ENCODE data around the gene UPK1A.
"Not testable (repeated sequence)": the region's sequence is repeated elsewhere in the genome, so short reads cannot be mapped to it uniquely, and the experiment has no call there.

UPK1A gene

GRCh38 chr19:35716801-35717664 is 50.7 kb downstream of the UPK1A start:
- peak overlapping the region; percentile 62 for H3K4me3 ChIP-seq (ENCODE audit: low read depth, low read length)

- H3K4me3 ChIP-seq (ENCODE audit: low read depth, low read length), result peak within 1 kb of the TSS; percentile 82
Measured at GRCh38 chr19:35717665-35718344, 51.5 kb downstream of the UPK1A start, which contains the start of gene KMT2B. Gene KMT2B (plus strand): TSS chr19:35718003. CDS start chr19:35718019, 16 bp downstream.

- peak overlapping the region; percentile 82 for H3K4me3 ChIP-seq (ENCODE audit: low read depth, low read length)
Measured at GRCh38 chr19:35718345-35719041, 52.2 kb downstream of the UPK1A start.

GRCh38 chr19:35719402-35720162 is 53.3 kb downstream of the UPK1A start:
- H3K4me3 ChIP-seq (ENCODE audit: low read depth, low read length), result no peak overlapping the region

- no peak overlapping the region for H3K4me3 ChIP-seq (ENCODE audit: low read depth, low read length)
Measured at GRCh38 chr19:35720163-35720524, 53.8 kb downstream of the UPK1A start.

- H3K4me3 ChIP-seq (ENCODE audit: low read depth, low read length), result no peak overlapping the region
Measured at GRCh38 chr19:35720648-35721047, 54.3 kb downstream of the UPK1A start.

- H3K4me3 ChIP-seq (ENCODE audit: low read depth, low read length), result no peak overlapping the region
Measured at GRCh38 chr19:35721374-35721773, 55.1 kb downstream of the UPK1A start.

GRCh38 chr19:35722461-35722860 is 56.1 kb downstream of the UPK1A start:
- no peak overlapping the region for H3K4me3 ChIP-seq (ENCODE audit: low read depth, low read length)

- no peak overlapping the region for H3K4me3 ChIP-seq (ENCODE audit: low read depth, low read length)
Measured at GRCh38 chr19:35722897-35723296, 56.6 kb downstream of the UPK1A start.

GRCh38 chr19:35723671-35724070 is 57.4 kb downstream of the UPK1A start:
- H3K4me3 ChIP-seq (ENCODE audit: low read depth, low read length), result no peak overlapping the region

GRCh38 chr19:35724132-35724531 is 57.8 kb downstream of the UPK1A start:
- not testable (repeated sequence) for H3K4me3 ChIP-seq (ENCODE audit: low read depth, low read length)

GRCh38 chr19:35724560-35724959 is 58.2 kb downstream of the UPK1A start:
- no peak overlapping the region for H3K4me3 ChIP-seq (ENCODE audit: low read depth, low read length)

- no peak overlapping the region for H3K4me3 ChIP-seq (ENCODE audit: low read depth, low read length)
Measured at GRCh38 chr19:35725216-35725861, 59.0 kb downstream of the UPK1A start.

GRCh38 chr19:35727053-35727955 is 61.0 kb downstream of the UPK1A start:
- H3K4me3 ChIP-seq (ENCODE audit: low read depth, low read length), result no peak overlapping the region
